H1 (cell line): ENCODE data around the gene OLA1. TPM values are rescaled to one million over a fixed set of nuclear protein-coding genes. Genes with fewer than 3 reads are reported as not detected.
A peak's percentile ranks its signal among the peaks of the same experiment; 100 is the strongest.

Source experiments
- CHD7 ChIP-seq: fragments of 300-600 bp; sonication (generic); IDR thresholded peaks from 2 replicates; pipeline ENCODE4 v1.7.1; 2012; ENCODE audit warnings: low read length, moderate library complexity, mild to moderate bottlenecking, inconsistent platforms; ENCODE audit not compliant: insufficient replicate concordance
- CTCF ChIP-seq, 3 experiments: IDR thresholded peaks; 1 replicate in 2 of 3; 2 replicates in 1 of 3; pipeline versions ENCODE4 v1.5.1 to v1.6.1; 2011; ENCODE audit warnings: low read length in 3 of 3, mild to moderate bottlenecking in 3 of 3, inconsistent platforms in 2 of 3, low read depth in 1 of 3, moderate library complexity in 1 of 3; ENCODE audit not compliant: insufficient read depth in 1 of 3; ENCODE audit errors: control extremely low read depth in 1 of 3
- EGR1 ChIP-seq: IDR thresholded peaks from 2 replicates; pipeline ENCODE4 v1.6.1; 2011; ENCODE audit warnings: low read depth, low read length, borderline replicate concordance
- EP300 ChIP-seq, 2 experiments: IDR thresholded peaks; 1 replicate in 1 of 2; 2 replicates in 1 of 2; pipeline ENCODE4 v1.6.1; 2011 to 2012; ENCODE audit warnings: low read depth in 2 of 2, low read length in 2 of 2, mild to moderate bottlenecking in 2 of 2, borderline replicate concordance in 1 of 2, inconsistent platforms in 1 of 2, moderate library complexity in 1 of 2
- PHF8 ChIP-seq: fragments of 200-600 bp; sonication (generic); conservative IDR thresholded peaks from 2 replicates; pipeline ENCODE4 v1.7.1; 2012; ENCODE audit warnings: low read depth, mild to moderate bottlenecking, inconsistent platforms, low read length, moderate library complexity
- TBP ChIP-seq: IDR thresholded peaks from 2 replicates; pipeline ENCODE4 v1.6.1; 2011; ENCODE audit warnings: low read depth, low read length, improper control_type of control experiment
- polyA plus RNA-seq, 7 experiments: library from polyadenylated mRNA; depleted of rRNA in 3 of 7; stranded (reverse) in 5 of 7; unstranded in 2 of 7; fragments of >200 nt in 5 of 7; fragments of 200-250 nt in 2 of 7; gene quantifications; 1 replicate in 5 of 7; 2 replicates in 1 of 7; 4 replicates in 1 of 7; pipeline versions ENCODE4 v1.2.1 to v1.2.3, GENCODE V29; 2011 to 2013; ENCODE audit warnings: missing spikeins in 2 of 7, mixed read lengths in 2 of 7
- total RNA-seq: library from RNA; stranded (reverse); fragmentation: NEBNext Ultra II Directional; extraction: Animal tissue kit (Norgen Biotek cat#: 25700); gene quantifications from 2 replicates; pipeline ENCODE4 v1.2.1, GENCODE V29; 2021

The OLA1 gene
- total and polyA plus RNA-seq, 2 of the 8 experiments (the other 6 are each of a cell fraction or from before 2014, with no cell fraction given): 39.3 to 158 TPM

- TF ChIP-seq CHD7: no peak
- 0 out of 4 replicates have a peak, but pooled peaks of 1 of the 3 experiments have one; percentile 2 for TF ChIP-seq CTCF (IDR thresholded peaks at IDR 0.05; ENCODE audit: control extremely low read depth in 1 of 3, insufficient read depth in 1 of 3, low read depth in 1 of 3, low read length in 3 of 3)
- no peak for TF ChIP-seq EGR1
- TF ChIP-seq TBP: peak; percentile 62
- no peak for TF ChIP-seq EP300 (IDR thresholded peaks at IDR 0.05; ENCODE audit: borderline replicate concordance in 1 of 2, low read depth in 2 of 2, low read length in 2 of 2)
- TF ChIP-seq PHF8: peak; percentile 79
Measured at GRCh38 chr2:174248187-174248997, at the start of gene OLA1 (continued).
